ENCODE results near the gene HSD11B1.

DNA sequence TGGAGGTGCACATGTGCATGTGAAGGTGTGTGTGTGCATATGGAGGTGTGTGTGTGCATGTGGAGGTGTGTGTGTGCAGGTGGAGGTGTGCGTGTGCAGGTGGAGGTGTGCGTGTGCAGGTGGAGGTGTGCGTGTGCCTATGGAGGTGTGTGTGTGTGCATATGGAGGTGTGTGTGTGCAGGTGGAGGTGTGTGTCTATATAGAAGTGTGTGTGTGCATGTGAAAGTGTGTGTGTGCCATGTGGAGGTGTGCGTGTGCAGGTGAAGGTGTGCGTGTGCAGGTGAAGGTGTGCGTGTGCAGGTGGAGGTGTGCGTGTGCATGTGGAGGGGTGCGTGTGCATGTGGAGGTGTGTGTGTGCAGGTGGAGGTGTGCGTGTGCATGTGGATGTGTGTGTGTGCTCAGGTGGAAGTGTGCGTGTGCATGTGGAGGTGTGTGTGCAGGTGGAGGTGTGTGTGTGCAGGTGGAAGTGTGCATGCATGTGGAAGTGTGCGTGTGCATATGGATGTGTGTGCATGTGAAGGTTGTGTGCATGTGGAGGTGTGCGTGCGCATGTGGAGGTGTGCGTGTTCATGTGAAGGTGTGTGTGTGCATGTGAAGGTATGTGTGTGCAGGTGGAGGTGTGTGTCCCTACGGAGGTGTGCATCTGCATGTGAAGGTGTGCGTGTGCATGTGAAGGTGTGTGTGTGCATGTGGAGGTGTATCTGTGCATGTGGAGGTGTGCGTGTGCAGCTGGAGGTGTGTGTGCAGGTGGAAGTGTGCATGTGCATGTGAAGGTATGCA lies 66.2 kb downstream of the HSD11B1 start:
- TF ChIP-seq, protein P1, sequence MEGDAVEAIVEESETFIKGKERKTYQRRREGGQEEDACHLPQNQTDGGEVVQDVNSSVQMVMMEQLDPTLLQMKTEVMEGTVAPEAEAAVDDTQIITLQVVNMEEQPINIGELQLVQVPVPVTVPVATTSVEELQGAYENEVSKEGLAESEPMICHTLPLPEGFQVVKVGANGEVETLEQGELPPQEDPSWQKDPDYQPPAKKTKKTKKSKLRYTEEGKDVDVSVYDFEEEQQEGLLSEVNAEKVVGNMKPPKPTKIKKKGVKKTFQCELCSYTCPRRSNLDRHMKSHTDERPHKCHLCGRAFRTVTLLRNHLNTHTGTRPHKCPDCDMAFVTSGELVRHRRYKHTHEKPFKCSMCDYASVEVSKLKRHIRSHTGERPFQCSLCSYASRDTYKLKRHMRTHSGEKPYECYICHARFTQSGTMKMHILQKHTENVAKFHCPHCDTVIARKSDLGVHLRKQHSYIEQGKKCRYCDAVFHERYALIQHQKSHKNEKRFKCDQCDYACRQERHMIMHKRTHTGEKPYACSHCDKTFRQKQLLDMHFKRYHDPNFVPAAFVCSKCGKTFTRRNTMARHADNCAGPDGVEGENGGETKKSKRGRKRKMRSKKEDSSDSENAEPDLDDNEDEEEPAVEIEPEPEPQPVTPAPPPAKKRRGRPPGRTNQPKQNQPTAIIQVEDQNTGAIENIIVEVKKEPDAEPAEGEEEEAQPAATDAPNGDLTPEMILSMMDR (IDR thresholded peaks at IDR 0.05; ENCODE audit: low read length): no peak
- no peak for TF ChIP-seq EZH2 (optimal IDR thresholded peaks at IDR 0.05; ENCODE audit: low read depth, low read length)
- TF ChIP-seq EZH2phosphoT487 (IDR thresholded peaks at IDR 0.05; ENCODE audit: low read length): no peak
